Panc1 (cell line): ENCODE measurements around the gene ENOX1. TPM values are rescaled to one million over a fixed set of nuclear protein-coding genes. Genes with fewer than 3 reads are reported as not detected.

Source experiments
- ATAC-seq: fragments of 200-7000 bp; cut with Tn5 transposase; 2 replicates; pipeline ENCODE4 v1.9.1; 2020; ENCODE audit warnings: mild to moderate bottlenecking, moderate library complexity
- BruUV-seq: library from RNA; stranded (reverse); fragments of 400-500 nt; replicated peaks from 2 replicates; lab custom pipeline; 2021; lab: Mats Ljungman, UMichigan
- CTCF ChIA-PET: fragments of 300-600 bp; sonication (Branson Sonifier 250); formaldehyde crosslinking; loops from one replicate; lab custom pipeline; 2022; ENCODE audit warnings: antibody characterized with exemption; lab: Charles Lee
- POLR2A ChIA-PET: fragments of 300-600 bp; sonication (Branson Sonifier 250); formaldehyde crosslinking; loops from one replicate; lab custom pipeline; 2022; ENCODE audit warnings: antibody characterized with exemption; lab: Charles Lee
- DNase-seq: peaks from one replicate; pipeline ENCODE4 v3.0.0-alpha.2; 2010; ENCODE audit warnings: low read depth, low spot score
- H3K27ac ChIP-seq: 2 replicates; pipeline ENCODE4 v1.5.1; 2011; ENCODE audit warnings: mild to moderate bottlenecking, low read length, inconsistent platforms
- H3K27me3 ChIP-seq: fragments of 200-500 bp; sonication (Bioruptor generic); 2 replicates; pipeline ENCODE4 v1.6.0; 2014; ENCODE audit warnings: low read length, inconsistent platforms; ENCODE audit not compliant: control insufficient read depth, insufficient read depth
- H3K36me3 ChIP-seq: fragments of 200-500 bp; sonication (Bioruptor generic); 2 replicates; pipeline ENCODE4 v1.5.1; 2014; ENCODE audit warnings: inconsistent platforms, mild to moderate bottlenecking, low read length, moderate library complexity; ENCODE audit not compliant: control insufficient read depth, insufficient read depth
- H3K4me1 ChIP-seq: 2 replicates; pipeline ENCODE4 v1.5.1; 2011; ENCODE audit warnings: inconsistent platforms, mild to moderate bottlenecking, low read length, moderate library complexity; ENCODE audit not compliant: control insufficient read depth, insufficient read depth
- H3K4me3 ChIP-seq, 2 experiments: 2 replicates each; pipeline ENCODE4 v1.5.1; 2011 to 2012; ENCODE audit warnings: low read depth in 2 of 2, low read length in 2 of 2, mild to moderate bottlenecking in 2 of 2, inconsistent platforms in 1 of 2, moderate library complexity in 1 of 2
- H3K9me3 ChIP-seq: fragments of 200-500 bp; sonication (Bioruptor generic); 2 replicates; pipeline ENCODE4 v1.5.1; 2014; ENCODE audit warnings: low read depth, mild to moderate bottlenecking, inconsistent platforms, low read length, moderate library complexity; ENCODE audit not compliant: control insufficient read depth, insufficient read depth
- POLR2AphosphoS5 ChIP-seq: IDR thresholded peaks from 2 replicates; pipeline ENCODE4 v1.6.1; 2012; ENCODE audit warnings: mild to moderate bottlenecking, low read depth, low read length, moderate library complexity
- REST ChIP-seq, 2 experiments: IDR thresholded peaks; 2 replicates each; pipeline ENCODE4 v1.6.1; 2011 to 2012; ENCODE audit warnings: low read depth in 2 of 2, control low read depth in 1 of 2, low read length in 1 of 2, mild to moderate bottlenecking in 1 of 2, moderate library complexity in 1 of 2; ENCODE audit not compliant: insufficient read depth in 1 of 2
- SIN3A ChIP-seq: IDR thresholded peaks from 2 replicates; pipeline ENCODE4 v1.6.1; 2012; ENCODE audit warnings: low read depth, mild to moderate bottlenecking, low read length, moderate library complexity, borderline replicate concordance; ENCODE audit not compliant: insufficient read depth
- TCF7L2 ChIP-seq: IDR thresholded peaks from 2 replicates; pipeline ENCODE4 v1.6.1; 2011; ENCODE audit warnings: mild to moderate bottlenecking, low read depth, low read length, inconsistent platforms
- in situ Hi-C: cut with HindIII; loops from 2 replicates; pipeline ENCODE4 v1.10.0; 2016; ENCODE audit warnings: low sequenced_read_pairs, low pct_unique_long_range_greater_than_20kb
- intact Hi-C: fragments of 100-400 bp; cut with micrococcal nuclease; formaldehyde crosslinking; loops from one replicate; pipeline ENCODE4 v1.10.0; 2022; ENCODE audit not compliant: unreplicated experiment
- total RNA-seq: library from RNA; stranded (reverse); gene quantifications from one replicate; pipeline ENCODE4 v1.2.1, GENCODE V29; 2021; ENCODE audit not compliant: unreplicated experiment
- TF ChIP-seq, protein P1 (sequence below): fragments of 450-650 bp; IDR thresholded peaks from 2 replicates; pipeline ENCODE4 v1.5.1; 2017; ENCODE audit warnings: mild to moderate bottlenecking

The ENOX1 gene
- total RNA-seq, 1 experiment from 2014 or later, result 0.23 TPM

DNA sequence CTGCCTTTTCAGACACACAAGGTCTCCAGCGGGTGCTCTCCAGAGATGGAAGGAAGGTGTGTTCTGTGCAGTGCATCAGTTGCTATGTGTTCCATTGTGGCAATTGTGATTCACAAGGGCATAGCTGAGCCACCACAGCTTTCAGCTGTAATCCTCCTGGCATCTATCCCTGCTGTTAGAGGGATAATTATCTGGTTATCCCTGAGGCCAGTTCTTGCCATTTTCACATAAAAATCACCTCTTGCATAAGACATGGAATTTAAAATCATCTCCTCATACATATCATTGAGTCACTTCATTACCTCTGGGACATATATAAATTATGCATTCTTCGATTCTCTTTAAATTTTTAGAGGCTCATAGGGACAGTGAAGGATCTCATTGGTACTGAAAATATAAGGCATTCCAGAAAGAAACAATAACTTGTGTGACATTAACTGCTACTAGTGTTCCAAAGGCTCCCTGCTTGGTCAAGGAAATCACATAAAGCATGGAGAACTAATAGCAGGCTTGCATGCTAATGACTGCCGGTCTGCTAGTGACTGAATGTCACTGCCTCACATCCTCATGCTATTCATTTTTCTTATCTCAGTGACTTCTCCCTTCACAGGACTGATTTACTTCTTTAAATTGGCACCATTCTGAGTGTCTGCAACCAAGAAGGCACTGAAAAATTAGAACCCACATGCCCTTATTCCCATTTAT lies 214.0 kb downstream of the ENOX1 start:
- Histone ChIP-seq H3K4me3 (no peak overlapping the region), H3K9me3 (no peaks in the 10 kb centered on the region), H3K4me1 (no peaks in the 10 kb centered on the region), H3K36me3 (no peaks in the 10 kb centered on the region), H3K27me3 (no peaks in the 10 kb centered on the region), H3K27ac (no peak overlapping the region)
- BruUV-seq, result no TSS peak
- intact Hi-C loops (loop anchor here (2.0 kb wide), 1 partner anchor 58 kb away; no protein-coding TSS in a partner anchor), in situ Hi-C loops (no loop called here)
- DNase-seq, result no peak
- POLR2A ChIA-PET, result no interaction called here
- ATAC-seq, result no peak
- TF ChIP-seq TCF7L2, result no peak
- no peak for TF ChIP-seq POLR2AphosphoS5
- TF ChIP-seq, protein P1, sequence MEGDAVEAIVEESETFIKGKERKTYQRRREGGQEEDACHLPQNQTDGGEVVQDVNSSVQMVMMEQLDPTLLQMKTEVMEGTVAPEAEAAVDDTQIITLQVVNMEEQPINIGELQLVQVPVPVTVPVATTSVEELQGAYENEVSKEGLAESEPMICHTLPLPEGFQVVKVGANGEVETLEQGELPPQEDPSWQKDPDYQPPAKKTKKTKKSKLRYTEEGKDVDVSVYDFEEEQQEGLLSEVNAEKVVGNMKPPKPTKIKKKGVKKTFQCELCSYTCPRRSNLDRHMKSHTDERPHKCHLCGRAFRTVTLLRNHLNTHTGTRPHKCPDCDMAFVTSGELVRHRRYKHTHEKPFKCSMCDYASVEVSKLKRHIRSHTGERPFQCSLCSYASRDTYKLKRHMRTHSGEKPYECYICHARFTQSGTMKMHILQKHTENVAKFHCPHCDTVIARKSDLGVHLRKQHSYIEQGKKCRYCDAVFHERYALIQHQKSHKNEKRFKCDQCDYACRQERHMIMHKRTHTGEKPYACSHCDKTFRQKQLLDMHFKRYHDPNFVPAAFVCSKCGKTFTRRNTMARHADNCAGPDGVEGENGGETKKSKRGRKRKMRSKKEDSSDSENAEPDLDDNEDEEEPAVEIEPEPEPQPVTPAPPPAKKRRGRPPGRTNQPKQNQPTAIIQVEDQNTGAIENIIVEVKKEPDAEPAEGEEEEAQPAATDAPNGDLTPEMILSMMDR, result no peak
- TF ChIP-seq SIN3A, result no peak
- CTCF ChIA-PET, result no interaction called here

GRCh38 chr13:43569658-43570057 lies 217.1 kb downstream of the ENOX1 start:
- Histone ChIP-seq H3K36me3 (no peaks in the 10 kb centered on the region), H3K27me3 (no peaks in the 10 kb centered on the region), H3K4me3 (no peak overlapping the region), H3K27ac (no peak overlapping the region), H3K9me3 (no peaks in the 10 kb centered on the region), H3K4me1 (no peaks in the 10 kb centered on the region)
- in situ Hi-C loops (no loop called here), intact Hi-C loops (no loop called here)
- no TSS peak for BruUV-seq
- ATAC-seq, result no peak
- no peak for DNase-seq
- TF ChIP-seq SIN3A, result no peak
- TF ChIP-seq, protein P1, result no peak
- TF ChIP-seq TCF7L2, result no peak
- TF ChIP-seq POLR2AphosphoS5, result no peak
- TF ChIP-seq REST (IDR thresholded peaks at IDR 0.05; ENCODE audit: insufficient read depth in 1 of 2, low read depth in 2 of 2, low read length in 1 of 2), result no peak
- POLR2A ChIA-PET, result no interaction called here
- CTCF ChIA-PET, result no interaction called here
